M059J (cell line): ENCODE data around the gene NSMCE1. TPM values are rescaled to one million over a fixed set of nuclear protein-coding genes. Genes with fewer than 3 reads are reported as not detected.

Source experiments
- DNase-seq: peaks from one replicate; pipeline ENCODE4 v3.0.0-alpha.2; 2012; ENCODE audit warnings: low read depth
- total RNA-seq: library from RNA; depleted of rRNA; stranded (reverse); fragments of >200 nt; shearing (Covaris generic); gene quantifications from 2 replicates; pipeline ENCODE4 v1.2.3, GENCODE V29; 2014

NSMCE1 gene
- total RNA-seq, 1 experiment from 2014 or later: 46.3 TPM

DNA sequence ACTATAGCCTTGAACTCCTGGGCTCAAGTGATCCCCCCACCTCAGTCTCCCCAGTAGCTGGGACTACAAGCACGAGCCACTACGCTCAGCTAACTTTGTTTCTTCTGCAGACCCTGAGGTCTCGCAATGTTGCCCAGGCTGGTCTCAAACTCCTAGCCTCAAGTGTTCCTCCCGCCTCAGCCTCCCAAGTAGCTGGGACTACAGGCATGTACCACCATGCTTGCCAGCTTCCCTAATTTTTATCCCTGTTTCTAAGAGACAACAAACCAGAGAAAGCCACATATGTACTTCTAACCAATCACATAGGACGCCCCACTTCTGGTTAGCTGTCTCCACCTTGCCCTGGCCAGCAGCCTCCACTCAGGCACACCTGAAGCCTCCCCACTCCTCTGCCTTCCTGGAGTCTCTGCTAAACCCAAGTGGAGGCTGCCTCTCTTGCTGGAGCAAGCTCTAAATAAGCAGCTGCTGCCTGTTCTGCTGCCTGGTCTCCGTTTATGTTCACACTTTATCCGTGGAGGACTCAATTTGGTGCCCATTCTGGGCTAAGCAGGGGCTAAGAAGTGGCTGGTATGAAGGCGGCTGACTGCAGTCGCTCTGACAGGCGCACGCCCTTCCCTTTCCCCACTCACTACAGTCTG is 24.7 kb downstream of the NSMCE1 start:
- no peak for DNase-seq

DNA sequence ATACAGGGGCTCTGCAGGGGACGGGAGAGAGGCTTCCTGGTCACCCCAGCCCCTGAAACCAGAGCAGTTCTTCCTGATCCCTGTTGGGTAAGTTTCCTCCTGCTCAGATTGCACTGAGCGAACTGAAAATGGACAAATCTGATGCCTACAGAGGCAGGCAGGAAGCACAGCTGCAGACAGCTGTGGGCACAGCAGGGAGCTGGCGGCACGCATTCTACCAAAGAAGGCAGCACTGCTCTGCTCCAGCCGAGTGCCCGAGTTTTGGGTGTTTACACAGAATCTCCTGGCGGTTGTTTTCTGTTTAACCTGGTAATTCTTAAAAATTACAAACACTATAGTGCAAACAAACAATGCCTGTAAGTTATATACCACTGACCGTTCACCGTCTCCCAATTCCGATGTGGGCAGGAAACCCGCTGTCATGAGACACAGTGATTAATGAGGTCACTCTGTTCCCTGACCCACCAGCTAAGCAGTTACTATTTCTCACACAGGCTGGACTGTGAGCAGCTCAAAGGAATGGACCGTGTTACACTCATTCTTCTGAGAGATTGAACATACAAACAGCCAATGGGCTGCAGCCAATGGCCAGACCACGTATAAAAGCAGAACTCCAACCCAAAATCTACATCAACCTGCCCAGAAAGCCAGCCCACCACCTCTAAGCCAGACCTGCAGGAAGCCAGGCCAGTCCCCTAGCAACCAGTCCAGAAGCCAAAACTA is 25.5 kb downstream of the NSMCE1 start:
- peak; percentile 95 for DNase-seq

DNA sequence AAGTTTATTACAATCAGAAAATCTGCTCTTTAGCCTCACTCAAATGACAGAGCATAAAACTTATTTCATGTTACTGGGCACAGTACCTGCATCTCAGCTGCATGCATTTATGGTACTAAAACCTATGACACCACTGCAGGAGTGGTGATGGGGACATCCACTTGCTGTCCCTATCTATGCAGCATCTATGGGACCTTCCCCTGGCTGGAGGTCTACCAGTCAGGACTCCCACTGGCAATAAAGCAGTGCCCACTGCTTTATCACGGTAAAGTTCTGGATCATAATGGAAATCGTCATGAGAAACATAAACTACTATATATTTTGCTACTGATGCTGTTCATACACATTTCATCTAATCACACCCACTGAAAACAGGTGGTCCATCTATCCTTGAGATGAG is 26.2 kb downstream of the NSMCE1 start:
- DNase-seq: no peak

DNA sequence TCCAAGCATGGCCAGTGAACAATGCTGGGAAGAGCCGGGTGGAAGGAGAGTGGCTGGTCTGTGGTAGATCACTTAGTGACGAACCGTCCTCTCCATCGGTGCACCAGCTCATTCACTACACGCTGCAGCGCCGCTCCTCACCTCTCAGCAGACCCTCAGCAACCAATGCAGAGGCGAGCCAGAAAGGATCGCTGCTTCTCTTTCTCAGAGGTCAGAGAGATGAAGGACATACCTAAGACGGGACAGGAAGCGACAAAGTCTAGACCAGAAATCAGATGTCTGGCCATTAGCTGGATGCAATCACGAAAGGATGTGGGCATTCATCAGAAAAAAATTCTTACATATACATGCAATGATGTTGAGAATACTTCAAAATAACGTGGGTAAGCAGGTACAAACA is 26.9 kb downstream of the NSMCE1 start:
- no peak for DNase-seq

DNA sequence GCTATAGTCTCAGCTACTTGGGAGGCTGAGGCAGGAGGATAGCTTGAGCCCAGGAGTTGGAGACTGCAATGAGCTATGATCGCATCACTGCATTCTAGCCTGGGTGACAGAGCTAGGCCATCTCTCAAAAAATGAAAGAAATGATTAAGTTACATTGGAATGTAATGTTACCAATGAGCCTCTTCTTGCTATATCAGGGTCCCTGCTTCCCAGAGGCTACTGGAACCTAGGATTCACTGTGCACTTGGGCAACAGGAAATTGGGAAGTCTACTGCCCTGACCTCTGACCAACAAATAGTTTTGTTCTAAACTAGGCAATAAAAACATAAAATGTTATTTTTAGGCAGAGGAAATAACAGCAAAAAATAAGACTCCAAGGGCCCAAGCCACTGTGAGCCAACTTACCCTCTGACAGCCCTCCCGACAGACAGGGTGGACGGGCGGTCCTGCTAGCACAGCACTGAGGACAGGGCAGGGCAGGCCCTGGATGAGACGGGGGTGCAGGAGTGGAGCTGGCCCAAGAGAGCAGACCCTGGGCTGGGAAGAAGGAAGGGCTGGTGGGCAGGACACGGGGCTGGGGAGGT is 27.5 kb downstream of the NSMCE1 start:
- DNase-seq: peak; percentile 78

DNA sequence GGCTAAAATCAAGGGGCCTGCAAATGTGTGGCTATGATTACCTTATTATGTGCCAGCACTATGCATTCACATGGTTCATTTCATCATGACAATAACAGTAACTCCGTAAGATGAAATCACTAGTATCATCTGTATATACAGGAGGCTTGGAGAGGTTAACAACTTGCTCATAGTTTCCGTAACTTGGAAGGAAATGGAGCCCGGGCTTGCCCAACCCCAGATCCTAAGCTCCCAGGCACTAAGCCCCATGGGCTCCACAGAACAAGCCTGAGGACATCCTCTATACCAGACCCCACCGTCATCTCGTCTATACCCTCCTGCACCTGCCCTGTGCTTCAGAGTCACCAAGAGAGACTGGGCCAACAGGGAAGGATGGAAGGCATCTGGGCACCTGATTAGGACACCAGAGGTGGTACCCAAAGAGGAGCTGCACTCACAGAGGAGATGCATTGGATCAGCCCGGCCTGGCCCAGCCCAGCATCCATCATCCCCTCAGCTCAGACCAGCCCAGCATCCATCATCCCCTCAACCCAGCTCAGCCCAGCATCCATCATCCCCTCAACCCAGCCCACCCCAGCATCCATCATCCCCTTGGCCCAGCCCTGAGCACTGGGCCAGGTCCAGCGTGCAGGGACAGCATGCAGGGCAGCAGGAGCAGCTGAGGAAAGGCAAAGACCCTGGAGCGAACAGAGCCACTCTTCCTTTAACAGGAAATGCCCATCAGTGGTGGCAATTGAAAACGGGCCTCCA is 28.5 kb downstream of the NSMCE1 start:
- DNase-seq: no peak

DNA sequence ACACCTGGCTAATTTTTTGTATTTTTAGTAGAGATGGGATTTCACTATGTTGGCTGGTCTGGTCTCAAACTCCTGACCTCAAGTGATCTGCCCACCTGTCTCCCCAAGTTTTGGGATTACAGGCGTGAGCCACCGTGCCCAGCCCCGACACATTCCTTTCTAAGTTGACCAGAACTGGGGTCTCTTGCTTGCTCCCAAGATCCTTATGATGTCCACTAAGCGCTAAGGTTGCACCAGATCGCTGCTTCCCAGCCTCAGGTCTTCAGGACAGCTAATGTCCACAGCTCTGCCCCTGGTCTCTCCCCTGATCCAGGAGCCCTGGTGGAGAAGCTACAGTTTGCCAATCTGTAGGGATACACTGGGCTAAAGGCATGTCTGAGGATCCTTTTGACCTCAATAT is 29.5 kb downstream of the NSMCE1 start:
- DNase-seq: no peak

DNA sequence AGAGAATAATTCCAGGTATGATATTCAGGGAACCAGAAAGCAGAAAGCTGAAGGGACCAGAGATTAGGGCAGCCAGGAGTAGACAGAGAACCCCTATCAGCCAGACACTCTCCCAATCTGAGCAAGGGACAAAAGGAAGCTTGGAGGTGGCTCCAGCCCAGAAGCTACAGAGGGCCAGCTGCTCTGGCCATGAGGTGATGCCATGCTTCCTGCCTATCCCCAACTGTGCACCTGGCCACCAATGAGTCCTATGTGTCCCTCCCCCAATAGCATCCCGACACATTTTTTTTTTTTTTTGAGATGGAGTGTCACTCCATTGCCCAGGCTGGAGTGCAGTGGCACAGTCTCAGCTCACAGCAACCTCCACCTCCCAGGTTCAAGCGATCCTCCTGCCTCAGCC is 30.0 kb downstream of the NSMCE1 start:
- DNase-seq: no peak

DNA sequence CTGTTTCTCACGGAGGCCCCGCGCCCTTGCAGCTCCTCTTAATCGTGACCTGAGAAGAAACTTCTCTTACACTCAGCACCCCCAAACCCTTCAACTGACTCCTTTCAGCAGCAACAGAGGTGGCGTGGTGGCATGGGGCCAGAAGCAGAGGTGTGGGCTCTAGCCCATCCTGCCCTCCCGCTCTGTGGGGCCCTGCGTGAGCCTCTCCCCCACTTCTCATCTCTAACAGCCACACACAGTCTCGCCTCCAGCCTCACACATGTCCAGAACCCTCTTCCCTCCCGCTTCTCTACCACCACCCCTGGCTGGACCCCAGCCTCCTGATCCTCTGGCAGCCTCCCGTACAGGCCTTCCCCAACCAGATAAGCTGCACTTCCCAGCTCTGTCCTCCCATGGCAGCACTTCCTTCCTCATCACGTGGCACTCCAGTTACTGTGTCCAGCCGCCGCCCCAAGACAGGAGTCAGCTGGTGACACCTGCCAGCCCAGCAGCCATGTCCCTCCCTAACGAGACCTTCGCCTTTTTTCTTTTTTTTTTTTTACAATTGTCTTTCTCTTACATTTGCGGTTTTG is 30.5 kb downstream of the NSMCE1 start:
- no peak for DNase-seq

DNA sequence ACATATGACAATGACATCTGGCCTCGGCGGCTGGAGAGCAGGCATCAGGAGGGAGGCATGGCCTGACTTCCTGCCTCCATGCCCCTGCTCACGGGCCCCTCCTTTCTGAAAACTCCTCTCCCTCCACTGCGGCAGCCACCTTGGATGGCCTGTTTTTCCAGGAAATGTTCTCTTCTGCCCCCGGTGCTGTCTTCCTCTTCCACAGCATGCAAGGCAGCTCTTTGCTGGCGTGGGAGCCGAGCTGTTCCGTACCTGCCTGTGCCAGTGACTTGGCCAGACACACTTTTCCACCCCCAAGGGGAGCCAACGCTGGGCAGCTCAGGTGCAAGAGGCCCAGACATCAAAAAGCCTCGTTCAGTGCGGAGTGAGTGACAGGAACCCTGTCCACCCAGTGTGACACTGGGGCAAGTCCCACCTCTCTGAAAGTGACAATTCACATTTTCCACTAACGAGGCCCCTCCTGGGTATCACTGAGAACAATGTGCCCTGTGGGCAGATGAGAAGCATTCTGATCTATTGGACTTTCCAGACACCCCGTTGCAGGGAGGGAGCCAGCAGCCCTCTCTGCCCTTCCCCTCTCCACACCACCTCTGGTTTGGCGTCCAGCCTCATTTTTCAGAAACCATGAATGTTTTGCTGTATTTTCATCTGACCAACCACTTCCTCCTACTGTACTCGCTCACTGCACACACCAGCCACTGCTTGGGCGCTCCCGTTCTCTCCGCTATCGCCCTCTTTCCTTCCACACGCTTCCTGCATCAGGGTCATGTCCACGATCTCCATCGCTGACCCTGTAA is 31.2 kb downstream of the NSMCE1 start:
- no peak for DNase-seq

DNA sequence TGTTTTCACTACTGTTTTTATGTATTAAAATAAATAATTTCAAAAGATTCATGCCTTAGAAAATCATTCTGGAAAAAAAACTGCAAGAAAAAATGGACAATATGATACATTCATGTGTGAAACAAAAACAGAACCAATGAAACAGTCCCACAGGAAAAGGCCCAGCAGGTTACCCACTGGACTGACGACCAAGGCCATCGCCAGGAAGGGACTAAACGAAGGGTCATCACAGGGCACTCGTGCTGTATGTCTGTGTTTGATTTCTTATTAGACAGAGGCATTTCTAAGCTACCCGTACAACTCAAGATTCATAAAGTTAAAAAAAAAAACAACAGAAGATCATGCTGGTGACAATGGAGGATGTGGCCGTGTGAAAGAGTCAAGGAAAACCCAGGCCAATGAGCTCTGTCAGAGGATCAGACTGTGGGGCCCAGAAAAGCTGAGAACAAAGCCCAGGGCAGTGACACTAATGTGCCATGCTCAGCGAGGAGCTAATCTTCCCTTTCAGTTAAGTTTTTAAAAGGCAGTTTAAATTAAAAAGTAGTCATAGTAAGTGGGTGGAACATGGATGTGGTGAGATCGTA is 31.8 kb downstream of the NSMCE1 start:
- DNase-seq: no peak

DNA sequence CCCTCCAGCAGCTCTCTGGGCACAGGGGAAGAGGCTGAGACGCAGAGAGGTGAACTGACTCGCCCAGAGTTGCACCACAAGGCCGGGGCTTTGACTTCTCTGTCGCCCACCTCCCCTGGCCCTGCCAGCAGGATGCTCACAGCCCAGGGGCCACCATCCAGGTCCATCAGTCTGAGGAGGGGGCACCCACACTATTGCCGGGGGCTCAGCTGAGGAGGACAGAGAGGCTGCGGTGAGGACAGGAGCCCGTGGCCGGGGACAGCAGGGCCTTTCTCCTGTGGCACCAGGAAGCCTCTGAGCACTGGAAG is 32.7 kb downstream of the NSMCE1 start:
- DNase-seq: no peak

DNA sequence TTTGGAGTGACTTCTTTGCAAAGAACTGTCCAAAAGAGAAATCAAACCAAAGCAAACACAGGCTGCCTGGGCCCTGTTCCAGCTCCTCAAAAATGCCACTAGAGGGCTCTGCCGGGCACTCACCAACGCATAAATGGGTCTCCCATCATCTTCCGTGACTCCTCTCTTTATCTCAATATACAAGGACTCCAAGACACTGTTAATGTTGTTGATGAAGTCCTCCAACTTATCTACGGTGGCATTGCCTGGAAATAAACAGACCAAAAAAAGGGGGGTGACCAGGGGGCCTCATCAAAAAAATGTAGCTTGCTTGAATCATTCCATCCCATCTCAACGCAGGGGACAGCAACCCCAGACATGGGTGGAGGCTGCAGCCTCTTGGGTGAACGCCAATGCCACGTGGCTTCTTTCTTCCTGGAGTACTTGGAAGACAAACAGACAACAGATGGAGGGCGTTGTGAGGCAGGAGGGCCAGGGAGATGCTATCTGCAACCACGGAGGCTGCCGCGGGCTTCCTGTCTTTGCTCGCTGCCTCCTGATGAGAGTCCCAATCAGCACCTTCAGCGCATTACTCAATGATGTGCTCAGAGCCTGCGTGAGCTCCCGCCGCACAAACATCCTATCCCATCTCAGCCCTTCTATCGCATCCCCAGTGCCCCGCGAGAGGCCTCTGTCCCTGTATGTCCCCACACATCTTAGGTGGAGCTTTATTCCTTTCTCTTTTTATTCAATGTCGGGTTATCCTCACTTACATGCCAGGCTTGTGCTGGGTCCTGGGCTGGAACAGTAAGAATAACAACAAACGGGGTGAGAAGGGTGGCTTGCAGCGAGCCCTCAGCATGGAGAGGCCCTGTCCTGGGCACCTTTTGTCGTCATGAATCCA is 33.3 kb downstream of the NSMCE1 start:
- peak; percentile 74 for DNase-seq

DNA sequence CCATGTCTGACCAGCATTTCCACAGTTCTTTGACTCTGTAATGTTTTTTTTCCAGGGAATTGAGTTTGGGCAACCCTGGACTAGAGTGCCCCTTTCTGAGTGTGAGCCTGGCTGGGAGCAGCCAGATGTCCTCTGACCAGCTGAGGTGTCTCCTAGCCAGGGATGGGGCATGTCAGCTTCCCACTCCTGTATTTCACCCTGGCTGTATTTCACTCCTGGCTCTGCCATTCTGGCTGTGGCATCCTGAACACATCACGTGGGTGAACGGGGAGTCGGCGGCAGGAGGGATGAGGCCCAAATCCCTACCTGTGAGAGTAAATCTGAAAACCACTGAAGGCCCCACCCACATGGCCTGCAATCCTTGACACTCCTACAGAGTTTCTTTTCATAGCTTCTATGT is 34.0 kb downstream of the NSMCE1 start:
- no peak for DNase-seq

DNA sequence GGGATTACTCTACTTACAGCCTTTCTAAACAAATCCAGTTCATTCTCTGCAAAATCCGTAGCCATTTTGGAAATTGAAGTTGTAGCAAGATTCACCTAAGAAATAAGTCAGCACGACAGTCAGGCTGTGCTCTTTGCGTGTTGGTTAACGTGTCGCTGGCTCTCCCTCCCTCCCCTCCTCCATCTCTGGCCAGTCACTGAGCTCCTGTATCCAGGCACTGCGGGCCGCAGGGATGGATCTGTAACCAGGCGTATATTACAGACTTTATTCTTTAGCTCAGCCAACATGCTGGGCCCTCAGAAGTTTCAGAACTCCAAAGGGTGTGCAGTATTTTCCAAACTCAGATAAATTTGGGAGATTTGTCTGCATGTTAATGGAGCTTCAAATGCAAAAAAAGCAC is 34.4 kb downstream of the NSMCE1 start:
- no peak for DNase-seq

DNA sequence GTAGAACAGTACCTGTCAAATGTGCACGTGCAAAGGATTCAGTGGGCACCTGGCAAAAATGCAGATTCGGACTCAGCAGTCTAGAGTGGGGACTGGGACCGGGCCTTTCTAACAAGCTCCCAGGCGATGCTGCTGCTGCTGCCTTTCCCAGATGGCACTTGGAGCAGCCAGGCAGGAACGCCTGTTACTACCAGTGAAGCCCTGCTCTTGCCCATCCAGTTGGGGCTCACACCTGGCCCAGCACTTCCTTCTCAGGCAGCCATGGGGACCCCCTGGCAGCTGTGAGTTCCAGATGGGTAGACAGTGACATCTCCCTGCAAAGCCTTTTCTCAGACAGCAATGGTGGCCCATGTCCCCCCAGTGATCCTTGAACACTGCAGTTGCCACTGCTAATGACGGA is 34.8 kb downstream of the NSMCE1 start:
- no peak for DNase-seq

DNA sequence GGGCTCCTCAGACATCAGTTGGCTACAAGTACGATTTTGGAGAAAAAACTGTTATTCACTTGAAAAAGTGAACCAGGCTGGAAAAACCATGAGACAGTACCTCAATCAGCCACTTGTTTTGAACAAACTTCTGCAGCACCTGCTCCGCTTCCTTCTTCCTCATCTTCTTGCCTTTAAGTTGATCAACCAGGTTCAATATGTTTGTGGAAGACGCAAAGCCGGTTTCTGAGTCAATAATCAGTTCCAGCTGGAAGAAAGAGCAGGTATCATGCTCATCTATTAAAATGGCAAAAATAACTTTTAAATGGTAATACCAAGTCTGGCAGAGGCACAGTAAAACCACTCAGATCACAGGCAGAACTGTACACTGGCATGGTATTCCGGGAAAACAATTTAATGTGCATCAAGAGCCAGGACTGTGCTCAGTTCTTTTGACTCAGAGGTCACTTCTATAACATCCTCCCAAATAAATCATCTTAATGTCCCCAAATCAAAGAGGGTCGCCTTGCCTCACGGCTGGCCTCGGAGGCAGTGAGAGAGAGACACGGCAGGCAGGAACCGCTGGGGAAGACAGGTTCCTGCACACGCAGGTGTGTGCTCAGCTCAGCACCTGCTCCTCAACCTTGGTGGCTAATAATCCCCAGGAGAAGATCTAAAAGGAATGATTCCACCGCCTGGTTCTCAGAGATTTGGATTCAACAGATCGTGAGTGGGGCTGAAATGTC is 35.5 kb downstream of the NSMCE1 start:
- DNase-seq: no peak

DNA sequence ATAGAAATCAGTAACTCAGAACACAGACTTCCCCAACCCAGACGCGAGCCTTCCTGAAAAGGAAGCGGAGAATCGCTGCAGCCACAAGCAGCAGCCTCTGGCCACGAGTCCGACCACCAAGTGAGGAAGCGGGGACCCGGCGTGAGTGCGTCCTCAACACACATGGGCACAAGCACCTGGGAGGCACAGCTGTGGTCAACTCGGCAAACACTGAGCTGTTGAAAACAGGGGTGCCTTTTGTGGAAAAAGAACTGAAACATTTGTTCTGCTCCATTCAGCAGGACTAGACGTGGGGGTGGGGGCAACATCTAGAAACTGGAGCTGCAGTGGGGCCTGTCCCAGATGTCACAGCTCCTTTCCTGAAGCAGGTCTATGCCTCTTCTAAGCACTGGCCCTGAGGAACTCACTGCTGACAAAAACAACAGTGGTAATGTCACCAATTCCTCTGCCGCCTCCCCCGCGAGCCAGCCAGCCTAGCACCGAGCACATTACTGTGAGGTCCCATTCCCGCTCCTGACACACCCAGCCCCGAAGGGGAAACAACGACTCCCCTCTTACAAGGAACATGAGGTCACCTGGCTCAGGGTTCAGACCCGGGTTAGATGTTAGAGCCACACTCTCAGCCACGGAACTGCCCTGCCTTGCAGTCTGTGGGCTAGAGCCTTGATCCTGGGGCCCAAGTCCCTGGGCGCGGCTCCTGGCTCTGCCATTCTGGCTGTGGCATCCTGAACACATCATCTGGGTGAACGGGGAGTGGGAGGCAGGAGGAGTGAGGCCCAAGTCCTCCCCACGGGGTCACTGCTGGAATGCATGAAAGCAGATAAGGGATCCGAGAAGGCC is 36.3 kb downstream of the NSMCE1 start:
- DNase-seq: no peak

DNA sequence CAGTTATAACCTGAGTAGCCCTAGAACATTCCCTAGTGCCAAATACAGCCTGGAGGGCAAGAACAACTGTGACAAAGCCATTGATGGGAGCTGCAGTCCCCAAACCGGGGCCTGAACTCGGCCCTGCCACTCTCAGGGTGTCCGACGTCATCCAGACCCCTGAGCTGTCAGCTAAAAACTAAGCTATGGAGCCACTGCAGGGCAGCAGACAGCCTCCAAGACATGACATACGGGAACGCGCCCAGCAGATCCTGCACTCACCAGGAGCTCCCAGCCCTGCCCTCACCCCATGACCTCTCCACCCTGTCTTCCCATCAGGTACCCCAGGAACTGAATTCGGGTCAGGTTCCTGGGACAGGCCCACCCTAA is 36.9 kb downstream of the NSMCE1 start:
- DNase-seq: no peak
